NCI-H345 treated with DMSO at 0.1 percent for 48 hours (cell line): ENCODE results near the gene PCBP4.

Experiments used
- DNase-seq: peaks from one replicate; lab custom pipeline; 2025; ENCODE audit not compliant: unreplicated experiment; lab: John Stamatoyannopoulos, UW

The PCBP4 gene

GRCh38 chr3:51958603-51959521 is 8.4 kb downstream of the PCBP4 start:
- no peak for DNase-seq

- DNase-seq = no peak
These were observed 9.6 kb downstream of the PCBP4 start for GRCh38 chr3:51957520-51958205.

GRCh38 chr3:51955893-51956770 is 11.1 kb downstream of the PCBP4 start:
- no peak for DNase-seq

DNA sequence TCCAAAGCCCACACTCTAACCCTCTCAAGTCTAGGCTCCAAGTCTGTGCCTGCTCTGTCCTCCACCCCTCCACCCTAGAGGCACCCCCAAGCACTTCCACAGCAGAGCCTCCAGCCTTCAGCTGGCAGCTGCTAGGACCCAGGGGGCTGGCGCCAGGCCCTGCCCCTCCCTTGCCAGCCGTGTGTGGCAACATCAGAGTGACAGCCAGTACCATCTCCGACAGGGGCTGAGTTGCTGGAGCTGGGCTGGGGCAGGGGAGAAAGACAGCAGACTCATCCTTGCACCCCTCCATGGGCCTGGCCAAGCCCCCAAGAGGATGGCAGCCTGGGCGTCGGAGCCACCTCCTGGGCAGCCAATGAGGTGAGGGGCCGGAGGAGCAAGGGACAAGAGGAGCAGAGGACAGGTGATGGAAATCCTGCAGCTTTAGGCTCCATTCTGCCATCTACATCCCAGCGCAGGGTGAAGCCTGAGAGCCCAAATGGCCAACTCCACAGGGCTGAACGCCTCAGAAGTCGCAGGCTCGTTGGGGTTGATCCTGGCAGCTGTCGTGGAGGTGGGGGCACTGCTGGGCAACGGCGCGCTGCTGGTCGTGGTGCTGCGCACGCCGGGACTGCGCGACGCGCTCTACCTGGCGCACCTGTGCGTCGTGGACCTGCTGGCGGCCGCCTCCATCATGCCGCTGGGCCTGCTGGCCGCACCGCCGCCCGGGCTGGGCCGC is 11.9 kb downstream of the PCBP4 start, which contains the start of gene GPR62:
Gene GPR62, plus strand, starts transcription at position 207 of the 718 bp plus-strand sequence. Its CDS starts 272 bp downstream, at position 479.
- no peak for DNase-seq

DNA sequence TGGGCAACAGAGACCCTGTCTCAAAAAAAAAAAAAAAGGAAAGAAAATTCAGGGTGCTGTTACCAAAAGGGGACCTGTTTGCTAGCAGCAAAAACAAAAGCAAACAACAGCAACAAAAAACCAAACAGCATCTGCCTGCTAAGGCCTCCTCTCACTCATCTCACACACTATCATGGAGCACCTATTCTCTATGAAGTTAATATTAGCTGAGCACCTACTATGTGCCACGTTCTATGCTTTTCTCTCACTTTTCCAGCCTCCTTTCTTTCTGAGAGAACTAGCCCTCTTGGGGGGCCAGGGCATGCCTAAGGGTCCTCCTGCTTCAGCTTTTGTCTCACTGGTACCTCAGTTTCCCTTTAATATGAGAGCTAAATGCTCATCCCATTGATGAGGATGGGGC is 12.5 kb downstream of the PCBP4 start:
- DNase-seq = no peak

GRCh38 chr3:51954105-51954504 is 13.1 kb downstream of the PCBP4 start:
- no peak for DNase-seq

GRCh38 chr3:51953445-51953844 is 13.8 kb downstream of the PCBP4 start:
- no peak for DNase-seq

GRCh38 chr3:51950899-51951298 is 16.4 kb downstream of the PCBP4 start:
- no peak for DNase-seq

GRCh38 chr3:51949121-51949520 is 18.1 kb downstream of the PCBP4 start:
- no peak for DNase-seq

DNA sequence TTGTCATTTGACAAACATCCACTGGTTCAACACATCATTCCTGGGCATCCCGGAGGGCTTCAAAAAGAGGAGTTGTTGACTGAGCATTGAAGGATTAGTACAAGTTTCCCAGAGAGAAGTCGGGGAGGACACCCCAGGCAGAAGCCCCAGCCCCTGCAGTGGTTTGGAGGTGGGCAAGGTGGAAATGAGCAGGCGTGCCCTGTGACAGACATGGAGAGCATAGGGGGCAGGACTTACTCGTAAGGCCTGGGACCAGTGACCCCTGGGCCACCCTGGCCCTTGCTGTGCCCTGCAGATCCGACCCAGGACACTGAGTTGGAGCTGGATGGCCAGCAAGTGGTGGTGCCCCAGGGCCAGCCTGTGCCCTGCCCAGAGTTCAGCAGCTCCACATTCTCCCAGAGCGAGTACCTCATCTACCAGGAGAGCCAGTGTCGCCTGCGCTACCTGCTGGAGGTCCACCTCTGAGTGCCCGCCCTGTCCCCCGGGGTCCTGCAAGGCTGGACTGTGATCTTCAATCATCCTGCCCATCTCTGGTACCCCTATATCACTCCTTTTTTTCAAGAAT is 19.2 kb downstream of the PCBP4 start:
- DNase-seq = no peak

GRCh38 chr3:51947215-51947900 is 19.9 kb downstream of the PCBP4 start:
- DNase-seq = no peak

DNA sequence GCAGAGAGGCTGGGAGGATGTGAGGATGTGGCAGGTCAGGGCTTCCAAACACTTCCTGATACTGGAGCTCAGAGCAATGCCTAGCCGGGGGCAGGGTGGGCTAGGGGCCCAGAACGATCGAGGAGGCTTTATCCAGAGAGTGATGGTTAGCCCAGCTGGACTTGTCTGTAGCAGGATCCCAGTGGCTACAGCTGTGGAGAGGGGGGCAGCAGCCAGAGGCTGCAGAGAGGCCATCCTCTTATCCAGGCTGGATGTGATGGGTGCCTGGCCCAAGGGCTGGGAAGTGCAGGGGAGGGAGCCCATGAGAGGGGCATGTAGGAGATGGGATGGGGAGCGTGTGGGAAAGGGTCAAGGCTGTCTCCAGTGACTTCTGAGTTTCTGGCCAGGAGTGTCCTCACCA is 20.5 kb downstream of the PCBP4 start:
- DNase-seq = no peak

- DNase-seq = no peak
These were observed 21.1 kb downstream of the PCBP4 start for GRCh38 chr3:51945926-51946705.

DNA sequence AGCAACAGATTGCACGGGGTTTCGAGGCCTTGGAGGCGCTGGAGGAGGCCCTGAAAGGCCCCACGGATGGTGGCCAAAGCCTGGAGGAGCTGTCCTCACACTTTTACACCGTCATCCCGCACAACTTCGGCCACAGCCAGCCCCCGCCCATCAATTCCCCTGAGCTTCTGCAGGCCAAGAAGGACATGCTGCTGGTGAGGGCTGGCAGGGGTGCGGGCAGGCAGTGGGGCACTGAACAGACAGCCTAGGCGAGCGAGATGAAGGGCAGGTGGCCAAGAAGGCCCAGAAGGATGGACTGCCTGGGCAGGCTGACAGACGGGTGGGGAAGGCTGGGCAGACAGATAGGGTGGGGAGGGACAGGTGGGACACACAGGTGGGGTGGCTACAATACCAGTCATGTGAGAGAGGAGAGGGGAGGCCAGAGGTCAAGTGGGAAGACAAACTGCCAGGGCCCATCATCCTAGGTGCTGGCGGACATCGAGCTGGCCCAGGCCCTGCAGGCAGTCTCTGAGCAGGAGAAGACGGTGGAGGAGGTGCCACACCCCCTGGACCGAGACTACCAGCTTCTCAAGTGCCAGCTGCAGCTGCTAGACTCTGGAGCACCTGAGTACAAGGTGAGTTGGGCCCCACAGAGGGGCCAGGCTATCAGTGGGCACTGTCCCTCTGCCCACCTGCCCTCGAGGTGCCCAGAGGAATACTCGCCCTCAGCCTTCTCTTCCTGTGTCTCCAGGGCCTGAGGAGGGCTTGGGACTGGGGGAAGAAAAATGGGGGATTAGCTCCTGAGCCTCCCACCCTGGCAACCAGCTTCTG is 22.0 kb downstream of the PCBP4 start:
- no peak for DNase-seq

DNA sequence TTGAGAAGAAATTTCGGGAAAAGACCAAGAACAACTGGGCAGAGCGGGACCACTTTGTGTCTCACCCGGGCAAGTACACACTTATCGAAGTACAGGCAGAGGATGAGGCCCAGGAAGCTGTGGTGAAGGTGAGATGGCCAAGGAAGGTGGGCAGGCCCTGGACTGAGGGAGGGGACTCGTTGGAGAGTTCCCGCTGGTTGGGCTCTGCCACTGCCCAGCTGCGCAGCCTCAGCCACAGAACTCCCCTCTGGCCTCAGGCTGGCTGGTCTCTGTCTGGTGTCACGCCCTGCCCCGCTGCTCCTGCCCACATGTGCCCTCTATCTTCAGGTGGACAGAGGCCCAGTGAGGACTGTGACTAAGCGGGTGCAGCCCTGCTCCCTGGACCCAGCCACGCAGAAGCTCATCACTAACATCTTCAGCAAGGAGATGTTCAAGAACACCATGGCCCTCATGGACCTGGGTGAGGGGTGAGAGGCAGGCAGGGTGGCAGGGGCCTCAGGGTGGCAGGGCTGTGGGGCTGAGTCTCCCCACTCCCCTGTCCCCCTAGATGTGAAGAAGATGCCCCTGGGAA is 22.7 kb downstream of the PCBP4 start:
- no peak for DNase-seq

DNA sequence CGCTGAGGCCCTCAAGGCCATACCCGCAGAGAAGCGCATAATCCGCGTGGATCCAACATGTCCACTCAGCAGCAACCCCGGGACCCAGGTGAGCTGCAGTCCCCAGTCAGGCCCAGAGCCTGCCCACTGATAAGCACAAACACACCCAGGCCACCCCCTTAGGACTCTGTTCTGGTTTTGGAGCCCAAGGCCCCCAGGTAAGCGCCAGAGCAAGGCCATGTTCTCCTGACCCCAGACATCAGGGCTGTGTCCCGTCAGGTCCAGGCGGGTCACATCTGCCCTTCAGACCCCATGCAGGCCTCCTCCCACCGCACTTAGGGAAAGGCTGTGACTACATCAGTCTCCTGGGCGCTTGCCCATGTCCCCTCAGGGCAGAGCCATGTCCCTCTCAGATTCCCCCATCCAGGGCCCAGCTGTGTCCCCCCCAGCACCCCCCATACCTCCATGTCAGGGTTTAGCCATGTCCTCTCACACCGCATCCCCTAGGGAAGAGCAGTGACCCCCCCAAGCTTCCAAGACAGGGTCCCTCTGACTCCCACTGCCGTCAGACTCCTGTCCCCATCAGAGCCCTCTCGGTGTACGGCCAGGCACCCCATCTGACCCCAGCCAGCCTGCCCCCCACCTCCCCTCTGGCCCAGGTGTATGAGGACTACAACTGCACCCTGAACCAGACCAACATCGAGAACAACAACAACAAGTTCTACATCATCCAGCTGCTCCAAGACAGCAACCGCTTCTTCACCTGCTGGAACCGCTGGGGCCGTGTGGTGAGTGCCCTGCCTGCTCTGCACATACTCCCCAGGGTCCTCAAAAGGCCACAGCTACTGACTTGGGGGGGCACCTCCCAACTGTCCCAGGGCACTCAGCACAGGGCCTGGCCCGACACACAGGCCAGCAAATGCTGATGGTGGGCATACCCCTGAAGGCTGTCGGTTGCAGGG is 23.5 kb downstream of the PCBP4 start:
- no peak for DNase-seq
